ENCODE results near the gene PIGL.
"Not testable (repeated sequence)": the region's sequence is repeated elsewhere in the genome, so short reads cannot be mapped to it uniquely, and the experiment has no call there.

Gene PIGL

GRCh38 chr17:16272111-16272840, 55.3 kb downstream of the PIGL start:
- DNase-seq: no peak
- intact Hi-C loops (cut with DNase I): no loop called here

GRCh38 chr17:16273499-16273898, 56.5 kb downstream of the PIGL start:
- intact Hi-C loops (cut with DNase I): no loop called here
- no peak for DNase-seq

GRCh38 chr17:16273929-16274339, 56.9 kb downstream of the PIGL start:
- DNase-seq: no peak

GRCh38 chr17:16275024-16275423, 58.0 kb downstream of the PIGL start:
- DNase-seq: no peak
- intact Hi-C loops (cut with DNase I): no loop called here

More at GRCh38 chr17:16273929-16274339, 56.9 kb downstream of the PIGL start:
- intact Hi-C loops (cut with DNase I): no loop called here

GRCh38 chr17:16277163-16277562, 60.2 kb downstream of the PIGL start:
- no peak for DNase-seq
- intact Hi-C loops (cut with DNase I): no loop called here

GRCh38 chr17:16281351-16281750, 64.3 kb downstream of the PIGL start:
- intact Hi-C loops (cut with DNase I): no loop called here

GRCh38 chr17:16282522-16282921, 65.5 kb downstream of the PIGL start:
- intact Hi-C loops (cut with DNase I): no loop called here
- DNase-seq: no peak

More at GRCh38 chr17:16281351-16281750, 64.3 kb downstream of the PIGL start:
- DNase-seq: no peak

- peak in 1 of 10 donors; percentile 44 for DNase-seq
- intact Hi-C loops (cut with DNase I): no loop called here
Observed at GRCh38 chr17:16283705-16284104, 66.7 kb downstream of the PIGL start.

GRCh38 chr17:16285646-16286008, 68.6 kb downstream of the PIGL start:
- intact Hi-C loops (cut with DNase I): no loop called here
- no peak for DNase-seq

GRCh38 chr17:16286009-16286946, 69.3 kb downstream of the PIGL start:
- intact Hi-C loops (cut with DNase I): no loop called here
- peak in 2 of 10 donors; percentile 3 to 45 for DNase-seq

GRCh38 chr17:16286947-16287562, 70.0 kb downstream of the PIGL start:
- DNase-seq: peak in 1 of 10 donors; percentile 82
- intact Hi-C loops (cut with DNase I): no loop called here

GRCh38 chr17:16287563-16288027, 70.6 kb downstream of the PIGL start:
- DNase-seq: no peak
- intact Hi-C loops (cut with DNase I): no loop called here

GRCh38 chr17:16288860-16289571, 72.0 kb downstream of the PIGL start:
- intact Hi-C loops (cut with DNase I): no loop called here
- DNase-seq: no peak

- intact Hi-C loops (cut with DNase I): no loop called here
- no peak for DNase-seq
Observed at GRCh38 chr17:16293931-16294330, 76.9 kb downstream of the PIGL start.

GRCh38 chr17:16294560-16294959, 77.5 kb downstream of the PIGL start:
- no peak for DNase-seq

GRCh38 chr17:16296072-16296471, 79.1 kb downstream of the PIGL start:
- intact Hi-C loops (cut with DNase I); DNase-seq: not testable (repeated sequence)

More at GRCh38 chr17:16294560-16294959, 77.5 kb downstream of the PIGL start:
- intact Hi-C loops (cut with DNase I): no loop called here

- intact Hi-C loops (cut with DNase I): no loop called here
- DNase-seq: no peak
Observed at GRCh38 chr17:16297367-16298139, 80.5 kb downstream of the PIGL start.

- no peak for DNase-seq
- intact Hi-C loops (cut with DNase I): no loop called here
Observed at GRCh38 chr17:16298140-16298662, 81.2 kb downstream of the PIGL start.

GRCh38 chr17:16300554-16300953, 83.5 kb downstream of the PIGL start:
- intact Hi-C loops (cut with DNase I): no loop called here
- no peak for DNase-seq
